DMS114 treated with DMSO at 0.1 percent for 48 hours (cell line): ENCODE data around the gene RAI1.
"Not testable (repeated sequence)": the region's sequence is repeated elsewhere in the genome, so short reads cannot be mapped to it uniquely, and the experiment has no call there.

Experiments
- DNase-seq: peaks from one replicate; lab custom pipeline; 2025; ENCODE audit not compliant: unreplicated experiment; lab: John Stamatoyannopoulos, UW

RAI1 gene

DNA sequence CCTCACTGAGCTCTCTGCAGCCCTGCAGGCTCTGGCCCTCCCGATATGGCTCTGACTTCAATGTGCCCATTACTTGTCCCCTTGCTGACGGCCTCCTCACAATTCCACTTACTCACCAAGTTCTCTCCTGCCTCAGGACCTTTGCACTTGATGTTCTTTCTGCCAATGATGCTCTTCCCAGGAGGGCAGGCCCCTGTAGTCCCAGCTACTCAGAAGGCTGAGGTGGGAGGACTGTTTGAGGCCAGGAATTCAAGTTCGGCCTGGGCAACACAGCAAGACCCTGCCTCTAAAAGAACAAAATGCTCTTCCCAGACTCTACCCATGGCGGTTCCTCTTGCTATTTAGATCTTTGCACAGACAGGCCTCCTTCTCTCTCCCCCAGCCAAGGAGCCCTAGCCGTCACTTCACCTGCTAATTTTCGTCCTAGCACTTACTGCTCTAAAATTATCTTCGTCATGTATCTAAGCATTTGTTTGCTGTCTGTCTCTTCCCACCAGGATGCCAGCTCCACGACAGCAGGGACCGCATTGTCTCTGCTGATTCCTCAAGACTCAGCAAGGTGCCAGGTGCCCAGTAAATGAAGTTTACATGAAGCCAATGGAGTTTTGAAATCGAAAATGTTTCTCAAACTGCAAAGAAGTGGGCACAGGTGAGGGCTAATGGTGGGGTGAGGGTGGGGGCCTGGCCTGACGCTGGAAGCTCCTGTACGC lies 626 bp upstream of the RAI1 start:
- no peak for DNase-seq

DNA sequence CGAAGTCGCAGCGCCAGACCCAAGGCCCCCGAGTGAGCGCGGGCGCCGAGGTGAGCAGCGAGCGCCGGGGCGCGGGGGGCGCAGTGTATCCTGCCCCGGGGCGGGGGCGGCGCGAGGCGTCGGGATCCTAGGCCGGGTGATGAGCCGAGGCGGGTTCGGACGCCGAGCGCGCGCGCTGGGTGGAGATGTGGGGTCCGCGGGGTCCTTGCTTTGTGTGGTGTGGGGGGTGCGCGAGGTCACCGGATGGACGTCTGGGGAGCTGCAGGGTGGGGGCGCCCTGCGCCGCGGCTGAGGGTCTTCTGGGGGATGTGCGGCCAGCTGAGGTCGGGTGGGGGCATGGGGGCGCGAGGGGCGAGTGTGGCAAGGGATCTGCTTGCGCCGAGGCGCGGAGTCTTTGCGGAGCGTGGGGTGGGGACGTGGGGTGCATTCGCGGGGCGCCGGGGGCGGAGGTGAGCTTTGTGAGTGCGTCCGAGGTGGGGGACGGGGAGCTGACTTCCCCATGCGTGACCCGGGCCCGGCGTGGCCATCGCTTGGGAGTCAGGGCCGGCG lies 560 bp downstream of the RAI1 start:
- no peak for DNase-seq

DNA sequence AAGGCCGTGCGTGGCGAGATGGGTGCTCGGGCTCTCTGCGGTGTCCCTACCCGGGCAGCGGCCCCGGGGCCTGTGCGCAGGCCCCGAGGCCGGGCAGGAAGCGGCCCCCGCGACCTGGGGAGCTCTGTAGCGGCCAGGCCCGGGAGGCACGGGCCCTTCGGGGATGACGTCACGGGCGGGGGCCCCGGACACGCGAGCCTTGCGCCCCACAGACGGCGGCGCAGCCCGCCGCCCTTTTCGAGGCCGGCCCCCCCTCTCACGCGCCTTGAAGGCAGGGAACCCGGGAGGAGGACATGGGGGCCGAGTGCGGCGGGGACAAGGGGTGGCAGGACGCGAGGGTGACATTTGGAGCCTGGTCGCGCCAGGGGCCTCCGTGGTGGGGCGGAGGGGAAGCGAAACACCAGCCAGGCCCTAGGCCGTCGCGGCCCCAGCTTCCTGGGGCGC lies 1.1 kb downstream of the RAI1 start:
- no peak for DNase-seq

DNA sequence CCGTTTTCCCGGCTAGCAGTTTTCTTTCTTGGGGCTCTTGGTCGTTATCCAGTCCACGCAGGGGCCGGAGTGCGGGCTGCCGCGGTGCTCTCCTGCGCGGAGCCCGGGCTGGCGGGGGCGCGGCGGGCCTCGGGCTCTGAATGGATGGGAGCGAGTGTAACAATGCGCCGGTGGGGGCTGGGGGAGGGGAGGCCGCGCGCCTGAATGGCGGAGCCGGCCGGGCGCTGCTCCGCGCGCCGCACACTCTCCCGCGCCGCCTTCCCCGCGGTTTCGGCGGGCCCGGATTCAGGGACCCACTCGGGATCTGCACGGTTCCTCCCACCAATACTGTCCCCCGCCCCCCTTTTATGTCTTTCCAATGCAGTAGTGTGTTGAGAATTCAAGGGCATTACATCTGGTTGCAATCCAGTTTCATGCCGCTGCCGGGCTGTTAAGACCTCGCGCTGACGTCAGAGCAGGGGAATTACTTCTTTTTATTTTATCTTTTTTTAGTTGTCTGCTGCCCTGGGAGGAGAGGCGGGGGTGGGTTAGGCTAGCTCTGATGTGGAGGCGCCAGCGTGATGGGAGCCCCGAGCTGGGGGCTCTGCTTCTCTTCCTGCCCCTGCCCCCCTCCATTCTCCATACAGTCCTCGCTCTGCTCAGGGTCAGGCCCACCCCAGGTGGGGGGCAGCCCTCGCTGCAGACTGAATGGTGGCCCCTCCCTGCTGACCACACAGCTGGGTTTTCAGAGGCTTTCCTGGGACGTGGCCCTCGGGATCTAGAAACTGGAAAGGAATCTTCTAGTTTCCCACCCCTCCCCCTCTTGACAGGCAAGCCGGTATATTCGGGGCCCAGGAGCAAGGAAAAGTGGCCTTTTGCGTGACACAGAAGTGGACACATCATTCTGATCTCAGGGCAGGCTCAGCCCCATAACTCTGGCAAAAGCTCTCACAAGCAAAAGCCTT lies 1.8 kb downstream of the RAI1 start:
- no peak for DNase-seq

DNA sequence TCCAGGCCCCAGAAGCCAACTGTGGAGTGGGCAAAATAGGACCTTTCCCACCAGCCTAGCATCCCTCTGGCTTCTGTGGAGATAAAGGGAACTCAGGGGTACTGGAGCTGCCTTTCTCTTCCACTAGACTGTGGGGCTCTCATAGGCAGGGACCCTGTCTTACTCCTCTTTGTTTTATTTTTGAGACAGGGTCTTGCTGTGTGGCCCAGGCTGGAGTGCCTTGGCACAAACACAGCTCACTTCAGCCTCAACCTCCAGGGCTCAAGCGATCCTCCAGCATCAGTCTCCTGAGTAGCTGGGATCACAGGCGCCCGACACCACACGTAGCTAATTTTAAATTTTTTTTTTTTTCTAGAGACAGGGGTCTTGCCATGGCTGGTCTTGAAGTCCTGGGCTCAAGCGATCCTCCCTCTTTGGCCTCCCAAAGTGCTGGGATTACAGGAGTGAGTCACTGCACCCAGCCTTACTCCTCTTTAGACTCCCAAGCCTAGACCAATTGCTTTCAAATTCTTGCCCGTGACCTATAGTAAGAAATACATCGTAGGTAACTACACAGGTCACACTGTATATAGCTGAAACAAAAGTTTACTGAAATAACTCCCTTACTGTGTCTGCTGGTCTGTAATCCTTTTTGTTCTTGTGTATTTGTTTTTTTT lies 2.6 kb downstream of the RAI1 start:
- no peak for DNase-seq

DNA sequence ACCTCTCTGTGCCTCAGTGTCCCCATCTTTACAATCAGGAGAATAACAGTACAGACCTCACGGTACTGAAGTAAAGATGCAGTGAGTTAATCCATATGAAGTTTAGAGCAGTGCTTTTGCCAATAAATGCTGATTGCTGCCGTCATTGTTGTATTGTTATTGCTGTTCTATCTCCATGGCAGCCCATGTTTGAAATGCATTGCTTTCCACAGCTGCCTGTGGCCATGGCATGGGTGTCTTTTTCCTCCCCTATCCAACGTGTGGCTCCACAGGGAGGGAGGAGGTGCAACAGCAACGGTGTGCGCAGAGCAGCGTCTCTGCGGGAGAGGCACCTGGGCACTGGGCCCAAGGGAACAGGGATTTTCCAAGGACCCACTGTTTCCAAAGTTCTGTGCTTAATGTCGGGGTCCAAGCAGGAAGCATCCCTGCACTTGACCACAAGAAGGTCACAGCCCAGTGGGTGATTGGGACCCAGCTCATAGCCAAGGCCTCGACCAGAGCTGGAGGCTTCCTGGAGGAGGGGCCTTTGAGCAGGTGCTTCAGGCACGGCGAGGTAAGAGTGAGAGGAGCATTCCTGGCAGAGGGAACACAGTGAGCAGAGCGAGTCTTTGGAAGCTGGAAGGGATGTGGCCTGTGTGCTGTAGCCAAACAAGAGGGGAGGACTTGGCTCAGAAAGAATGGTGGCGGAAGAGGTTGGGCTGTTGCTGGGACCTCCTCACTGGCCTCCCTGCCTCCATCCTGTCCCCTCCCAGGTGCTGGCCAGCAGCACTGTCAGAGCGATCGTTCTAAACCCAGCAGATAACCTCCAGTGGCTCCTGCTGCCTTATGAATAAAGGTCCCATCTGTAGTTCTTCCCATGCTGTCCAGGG lies 3.9 kb downstream of the RAI1 start:
- DNase-seq, result no peak

- no peak for DNase-seq
These were observed 4.6 kb downstream of the RAI1 start for GRCh38 chr17:17685775-17686291.

GRCh38 chr17:17689312-17689711 lies 8.1 kb downstream of the RAI1 start:
- no peak for DNase-seq

DNA sequence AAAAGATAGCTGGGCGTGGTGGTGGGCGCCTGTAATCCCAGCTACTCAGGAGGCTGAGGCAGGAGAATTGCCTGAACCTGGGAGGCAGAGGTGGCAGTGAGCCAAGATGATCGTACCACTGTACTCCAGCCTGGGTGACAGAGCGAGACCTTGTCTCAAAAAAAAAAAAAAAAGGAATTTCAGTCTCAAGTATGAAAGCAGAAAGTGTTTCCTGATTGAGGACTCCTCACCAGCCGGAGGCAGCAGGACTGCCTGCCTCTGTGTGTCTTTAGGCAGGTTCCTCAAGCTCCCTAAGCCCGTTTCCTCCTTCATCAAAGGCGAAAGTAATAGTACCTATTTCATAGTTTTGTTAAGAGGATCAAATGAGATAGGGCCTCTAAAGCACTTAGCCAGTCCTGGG lies 9.0 kb downstream of the RAI1 start:
- not testable (repeated sequence) for DNase-seq

- no peak for DNase-seq
These were observed 10.4 kb downstream of the RAI1 start for GRCh38 chr17:17691468-17692263.

DNA sequence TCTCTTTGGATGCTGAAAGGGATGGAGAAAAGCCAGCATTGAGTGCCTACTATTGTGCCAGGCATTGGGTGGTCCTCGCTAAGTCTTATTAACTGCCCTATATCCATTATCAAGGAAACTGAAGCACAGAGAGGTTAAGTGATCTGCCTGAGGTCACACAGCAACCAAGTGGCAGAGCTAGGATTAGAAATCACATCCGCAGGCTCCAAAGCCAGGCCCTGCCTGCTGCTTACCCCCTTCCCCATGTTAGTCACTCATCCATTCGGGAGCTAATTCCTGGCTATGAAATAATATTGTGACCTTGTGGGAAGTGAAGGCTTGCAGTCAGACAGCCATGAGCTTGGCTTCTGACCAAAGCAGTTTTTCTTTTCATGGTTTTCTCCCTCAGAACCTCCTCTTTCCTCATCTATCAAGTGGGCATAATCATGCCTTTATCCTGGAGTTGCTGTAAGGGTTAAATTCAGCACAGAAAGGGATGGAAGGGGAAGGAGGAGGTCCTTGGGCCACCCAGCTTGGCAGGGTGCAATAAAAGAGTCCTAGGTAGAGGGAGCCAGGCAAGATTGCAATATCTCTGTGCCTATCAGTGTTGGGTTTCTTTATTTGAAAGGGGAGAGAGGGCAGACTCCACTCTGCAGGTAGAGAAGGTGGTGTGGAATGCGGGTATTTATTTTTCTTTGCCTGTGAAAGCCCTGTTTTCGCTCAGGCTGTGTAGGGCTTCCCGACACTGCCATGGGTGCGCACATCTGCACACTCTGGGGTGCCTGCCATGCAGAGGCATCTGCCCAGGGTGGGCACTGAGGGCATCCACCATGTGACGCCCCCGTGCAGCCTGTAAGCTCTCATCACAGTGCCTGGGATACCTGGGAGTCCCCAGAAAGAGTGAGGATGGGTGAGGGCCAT lies 11.3 kb downstream of the RAI1 start:
- DNase-seq, result no peak

GRCh38 chr17:17693253-17694168 lies 12.3 kb downstream of the RAI1 start:
- DNase-seq, result no peak

DNA sequence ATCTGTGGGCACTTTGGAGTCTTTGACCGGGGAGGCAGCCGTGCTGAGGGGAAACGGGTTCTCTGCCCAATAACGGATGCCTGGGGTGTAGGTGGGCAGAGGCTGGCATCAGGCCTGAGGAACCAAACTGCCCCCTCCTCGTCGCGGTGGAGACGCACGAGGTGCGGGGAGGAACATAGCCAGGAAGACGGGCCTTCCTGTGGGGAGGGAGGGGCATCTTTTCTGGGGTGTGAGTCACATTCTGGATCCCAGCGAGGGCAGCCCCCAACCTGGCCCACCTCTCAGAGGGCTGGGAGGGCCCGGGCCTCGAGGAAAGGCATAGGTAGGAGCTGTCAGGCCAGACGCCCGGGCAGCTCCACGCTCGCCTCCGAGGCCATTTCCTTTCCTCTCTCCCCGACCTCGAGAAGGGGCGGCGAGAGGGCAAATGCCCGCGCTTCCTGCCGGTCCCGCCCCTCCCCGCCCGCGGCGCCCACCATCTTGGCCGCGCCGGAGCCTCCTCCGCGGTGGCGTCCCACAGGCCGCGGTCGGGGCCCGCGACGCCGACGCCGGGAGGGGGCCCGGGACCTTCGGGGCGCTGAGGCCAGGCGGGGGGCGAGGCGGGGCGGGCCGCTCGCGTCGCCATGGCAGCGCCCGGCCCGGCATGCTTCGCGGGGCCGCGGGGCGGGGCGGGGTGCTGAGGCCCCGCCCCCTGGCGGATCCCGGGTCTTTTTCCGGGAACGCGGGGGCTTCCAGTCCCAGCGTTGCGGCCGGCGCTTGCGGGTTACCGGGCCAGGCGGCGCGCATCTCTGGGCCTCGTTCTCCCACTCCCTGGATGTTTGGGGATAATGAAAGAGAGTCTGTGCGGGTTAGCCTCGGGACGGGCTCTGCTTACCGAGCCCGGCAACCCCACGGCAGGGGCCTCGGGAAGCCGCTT lies 13.2 kb downstream of the RAI1 start:
- no peak for DNase-seq

DNA sequence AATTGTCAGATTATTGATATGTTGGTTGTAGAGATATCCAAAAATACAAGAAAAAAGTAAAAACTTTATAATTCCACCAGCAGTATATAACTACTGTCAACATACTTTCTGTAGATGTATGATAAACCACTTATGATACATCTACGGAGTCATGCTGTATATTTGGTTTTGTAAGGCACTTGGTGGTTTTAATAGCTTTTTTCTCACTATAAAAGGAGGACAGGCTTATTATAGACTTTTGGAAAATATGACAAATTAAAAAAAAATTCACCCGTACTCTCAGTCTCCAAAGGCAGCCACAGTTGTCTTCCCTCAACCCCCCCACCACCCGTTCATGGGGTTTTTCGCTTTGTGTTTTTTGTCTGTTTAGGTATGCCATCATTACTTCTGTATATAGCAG lies 14.8 kb downstream of the RAI1 start:
- DNase-seq, result no peak

GRCh38 chr17:17696882-17697633 lies 15.8 kb downstream of the RAI1 start:
- DNase-seq, result no peak

GRCh38 chr17:17698371-17698770 lies 17.1 kb downstream of the RAI1 start:
- no peak for DNase-seq
